WTC11 (cell line): Measurements from ENCODE around the gene IL17RE. TPM values are rescaled to one million over a fixed set of nuclear protein-coding genes. Genes with fewer than 3 reads are reported as not detected.

Source experiments
- ATAC-seq: fragments of 200-7000 bp; cut with Tn5 transposase; 2 replicates; pipeline ENCODE4 v1.10.0; 2021; ENCODE audit warnings: mild to moderate bottlenecking, moderate library complexity
- CTCF ChIA-PET: fragments of 300-600 bp; sonication (Branson Sonifier 250); formaldehyde crosslinking; loops from one replicate; lab custom pipeline; 2021; ENCODE audit warnings: antibody characterized with exemption; lab: Charles Lee
- POLR2A ChIA-PET: fragments of 350-600 bp; sonication (Branson Sonifier 250); formaldehyde crosslinking; loops from one replicate; lab custom pipeline; 2021; ENCODE audit warnings: antibody characterized with exemption; lab: Charles Lee
- DNase-seq: peaks from one replicate; pipeline ENCODE4 v3.0.0; 2021; ENCODE audit warnings: low spot score
- H3K27ac Mint-ChIP-seq: 2 replicates; pipeline ENCODE4 v1.8.0; 2021; ENCODE audit warnings: mixed read lengths
- H3K27me3 Mint-ChIP-seq: 2 replicates; pipeline ENCODE4 v1.8.0; 2021; ENCODE audit warnings: low read depth, mild to moderate bottlenecking, moderate library complexity, mixed read lengths
- H3K36me3 Mint-ChIP-seq: 2 replicates; pipeline ENCODE4 v1.8.0; 2021; ENCODE audit warnings: mixed read lengths
- H3K4me1 Mint-ChIP-seq: 2 replicates; pipeline ENCODE4 v1.8.0; 2022; ENCODE audit warnings: mixed read lengths
- H3K4me3 Mint-ChIP-seq: 2 replicates; pipeline ENCODE4 v1.8.0; 2021; ENCODE audit warnings: mild to moderate bottlenecking, moderate library complexity, mixed read lengths
- H3K9me3 Mint-ChIP-seq: 2 replicates; pipeline ENCODE4 v1.8.0; 2021; ENCODE audit warnings: mixed read lengths
- ATF6 ChIP-seq: sonication (generic); formaldehyde crosslinking; IDR thresholded peaks from 2 replicates; pipeline ENCODE4 v1.8.1; 2023; ENCODE audit warnings: mild to moderate bottlenecking, missing genetic modification reagents
- E2F4 ChIP-seq: sonication (generic); formaldehyde crosslinking; IDR thresholded peaks from 2 replicates; pipeline ENCODE4 v1.8.1; 2022; ENCODE audit warnings: low read depth, mild to moderate bottlenecking, moderate library complexity, missing genetic modification reagents, borderline replicate concordance
- ERG ChIP-seq: fragments of 250-450 bp; sonication (Bioruptor Pico); IDR thresholded peaks from 2 replicates; pipeline ENCODE4 v1.8.0; 2021; ENCODE audit warnings: mild to moderate bottlenecking
- FOXP1 ChIP-seq: sonication (generic); formaldehyde crosslinking; IDR thresholded peaks from 2 replicates; pipeline ENCODE4 v1.8.0; 2022; ENCODE audit warnings: missing genetic modification reagents, mild to moderate bottlenecking, moderate library complexity, borderline replicate concordance
- KAT7 ChIP-seq: sonication (generic); formaldehyde crosslinking; IDR thresholded peaks from 2 replicates; pipeline ENCODE4 v1.8.1; 2023; ENCODE audit warnings: missing genetic modification reagents, mild to moderate bottlenecking, borderline replicate concordance
- MYBL2 ChIP-seq: sonication (generic); formaldehyde crosslinking; IDR thresholded peaks from 2 replicates; pipeline ENCODE4 v1.8.1; 2023; ENCODE audit warnings: mild to moderate bottlenecking, moderate library complexity, missing genetic modification reagents
- PRDM15 ChIP-seq: sonication (generic); formaldehyde crosslinking; IDR thresholded peaks from 2 replicates; pipeline ENCODE4 v1.8.0; 2022; ENCODE audit warnings: missing genetic modification reagents
- RELA ChIP-seq: sonication (generic); formaldehyde crosslinking; IDR thresholded peaks from 2 replicates; pipeline ENCODE4 v1.8.1; 2022; ENCODE audit warnings: missing genetic modification reagents, mild to moderate bottlenecking, borderline replicate concordance
- ZNF121 ChIP-seq: sonication (generic); formaldehyde crosslinking; IDR thresholded peaks from 2 replicates; pipeline ENCODE4 v1.8.0; 2023; ENCODE audit warnings: missing genetic modification reagents
- ZNF423 ChIP-seq: fragments of 250-450 bp; sonication (Bioruptor Pico); IDR thresholded peaks from 2 replicates; pipeline ENCODE4 v2.1.2; 2022; ENCODE audit warnings: mild to moderate bottlenecking, moderate library complexity
- ZNF532 ChIP-seq: fragments of 250-450 bp; sonication (Bioruptor Pico); IDR thresholded peaks from 2 replicates; pipeline ENCODE4 v1.9.0; 2021; ENCODE audit warnings: mild to moderate bottlenecking, borderline replicate concordance
- total RNA-seq: library from RNA; stranded (reverse); gene quantifications from 3 replicates; pipeline ENCODE4 v1.2.3, GENCODE V29; 2021

Gene IL17RE
- total RNA-seq, 1 experiment from 2014 or later, result 4.2 TPM

- TF ChIP-seq KAT7 (CRISPR knock-in tag), result 0 out of 2 replicates have a peak, but pooled peaks have one; percentile 66
- peak; percentile 91 for TF ChIP-seq FOXP1
- 0 out of 2 replicates have a peak, but pooled peaks have one; percentile 60 for TF ChIP-seq ZNF532
Measured at GRCh38 chr3:9951962-9952805, 49.5 kb downstream of the IL17RE start, which contains the start of gene PRRT3 (continued).

GRCh38 chr3:9955067-9955502 is 52.4 kb downstream of the IL17RE start:
- TF ChIP-seq RELA (CRISPR knock-in tag) (no peak), ZNF423 (no peak), E2F4 (no peak), ERG (no peak), PRDM15 (CRISPR knock-in tag) (no peak), ATF6 (CRISPR knock-in tag) (no peak), MYBL2 (CRISPR knock-in tag) (no peak), ZNF121 (CRISPR knock-in tag) (peak; percentile 50; the same call in 1 of the 2 replicates)
- no peak overlapping the region for H3K4me3 Mint-ChIP-seq
- ChIA-PET POLR2A (interaction anchor here (0.5 to 2.2 kb wide), 3 partner anchors 9 to 94 kb away, joined by 3 to 12 read pairs (median 5); partner anchors contain the start of gene EMC3), CTCF (interaction anchor here (0.5 to 2.8 kb wide), 9 partner anchors 9 to 228 kb away, joined by 3 to 32 read pairs (median 3); partner anchors contain the start of gene EMC3)
- peaks cover 30% of the 10 kb centered on the region for H3K4me1 Mint-ChIP-seq
- H3K27ac Mint-ChIP-seq, result no peak overlapping the region
- H3K27me3 Mint-ChIP-seq, result peaks cover 26% of the 10 kb centered on the region
- no peaks in the 10 kb centered on the region for H3K36me3 Mint-ChIP-seq
- peak; percentile 48 for DNase-seq
- ATAC-seq, result peak; percentile 55
- no peaks in the 10 kb centered on the region for H3K9me3 Mint-ChIP-seq
